Measurements from ENCODE around the gene CFAP74. TPM values are rescaled to one million over a fixed set of nuclear protein-coding genes. Genes with fewer than 3 reads are reported as not detected.

Gene CFAP74
- polyA plus RNA-seq, 1 donor from 2014 or later: 0.22 TPM

DNA sequence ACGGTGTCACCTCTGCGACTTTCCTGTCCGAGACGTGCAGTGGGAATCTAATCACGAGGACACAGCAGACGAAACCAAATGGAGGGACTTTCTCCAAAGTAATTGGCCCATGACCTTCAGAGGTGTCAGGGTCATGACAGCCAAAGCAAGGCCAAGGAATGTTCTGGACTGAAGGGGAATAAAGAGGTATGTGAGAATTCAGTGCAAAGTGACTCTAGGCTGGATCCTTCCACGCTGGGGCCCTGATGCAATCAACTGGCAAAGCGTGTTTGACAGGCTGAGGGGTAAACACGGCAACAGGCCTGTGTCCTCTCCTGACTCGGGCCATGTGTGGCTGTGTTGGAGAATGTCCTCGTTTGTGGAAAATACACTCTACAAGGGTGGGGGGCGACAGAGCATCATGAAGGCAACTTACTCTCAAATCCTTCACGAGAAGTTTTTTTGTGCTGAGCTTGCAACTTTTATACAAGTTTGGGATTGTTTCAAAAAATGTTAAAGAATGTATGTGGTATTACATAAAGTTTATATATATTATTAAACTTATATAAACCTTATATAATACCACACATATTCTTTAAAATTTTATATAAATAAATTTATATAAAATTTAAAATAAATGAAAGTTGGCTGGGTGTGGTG is 1.7 kb downstream of the CFAP74 start:
- Histone ChIP-seq H4K20me1 (ENCODE audit: insufficient read depth) (no peaks in the 10 kb centered on the region), H3K4me2 (ENCODE audit: low read length) (no peak overlapping the region), H3K27ac (ENCODE audit: low read length) (no peak overlapping the region), H3K79me2 (replicated peaks; ENCODE audit: insufficient read depth, low read length) (no peaks in the 10 kb centered on the region), H3K9me3 (ENCODE audit: low read length) (no peaks in the 10 kb centered on the region), H2AFZ (ENCODE audit: low read depth, low read length) (no peak overlapping the region), H3F3A (ENCODE audit: insufficient read depth, low read length, poor library complexity, severe bottlenecking) (no peaks in the 10 kb centered on the region), H3K9ac (ENCODE audit: low read length) (no peak overlapping the region), H3K4me3 (ENCODE audit: low read length) (no peak overlapping the region), H3K9me2 (ENCODE audit: insufficient read depth, low read length) (no peaks in the 10 kb centered on the region), H3K36me3 (ENCODE audit: insufficient read depth, low read length) (no peaks in the 10 kb centered on the region), H3K27me3 (ENCODE audit: insufficient read depth, low read depth, low read length) (no peaks in the 10 kb centered on the region)
- TF ChIP-seq EZH2 (IDR thresholded peaks at IDR 0.05; ENCODE audit: borderline replicate concordance, insufficient read depth, low read length, poor library complexity, severe bottlenecking): no peak
- TF ChIP-seq, protein P1, sequence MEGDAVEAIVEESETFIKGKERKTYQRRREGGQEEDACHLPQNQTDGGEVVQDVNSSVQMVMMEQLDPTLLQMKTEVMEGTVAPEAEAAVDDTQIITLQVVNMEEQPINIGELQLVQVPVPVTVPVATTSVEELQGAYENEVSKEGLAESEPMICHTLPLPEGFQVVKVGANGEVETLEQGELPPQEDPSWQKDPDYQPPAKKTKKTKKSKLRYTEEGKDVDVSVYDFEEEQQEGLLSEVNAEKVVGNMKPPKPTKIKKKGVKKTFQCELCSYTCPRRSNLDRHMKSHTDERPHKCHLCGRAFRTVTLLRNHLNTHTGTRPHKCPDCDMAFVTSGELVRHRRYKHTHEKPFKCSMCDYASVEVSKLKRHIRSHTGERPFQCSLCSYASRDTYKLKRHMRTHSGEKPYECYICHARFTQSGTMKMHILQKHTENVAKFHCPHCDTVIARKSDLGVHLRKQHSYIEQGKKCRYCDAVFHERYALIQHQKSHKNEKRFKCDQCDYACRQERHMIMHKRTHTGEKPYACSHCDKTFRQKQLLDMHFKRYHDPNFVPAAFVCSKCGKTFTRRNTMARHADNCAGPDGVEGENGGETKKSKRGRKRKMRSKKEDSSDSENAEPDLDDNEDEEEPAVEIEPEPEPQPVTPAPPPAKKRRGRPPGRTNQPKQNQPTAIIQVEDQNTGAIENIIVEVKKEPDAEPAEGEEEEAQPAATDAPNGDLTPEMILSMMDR (IDR thresholded peaks at IDR 0.05; ENCODE audit: poor library complexity, severe bottlenecking): no peak
- no peak for TF ChIP-seq POLR2AphosphoS5 (IDR thresholded peaks at IDR 0.05)
- no peak for TF ChIP-seq EP300 (conservative IDR thresholded peaks at IDR 0.05; ENCODE audit: poor library complexity, severe bottlenecking)
- TF ChIP-seq TAF1 (IDR thresholded peaks at IDR 0.05; ENCODE audit: low read depth): no peak
- TF ChIP-seq, protein P2, sequence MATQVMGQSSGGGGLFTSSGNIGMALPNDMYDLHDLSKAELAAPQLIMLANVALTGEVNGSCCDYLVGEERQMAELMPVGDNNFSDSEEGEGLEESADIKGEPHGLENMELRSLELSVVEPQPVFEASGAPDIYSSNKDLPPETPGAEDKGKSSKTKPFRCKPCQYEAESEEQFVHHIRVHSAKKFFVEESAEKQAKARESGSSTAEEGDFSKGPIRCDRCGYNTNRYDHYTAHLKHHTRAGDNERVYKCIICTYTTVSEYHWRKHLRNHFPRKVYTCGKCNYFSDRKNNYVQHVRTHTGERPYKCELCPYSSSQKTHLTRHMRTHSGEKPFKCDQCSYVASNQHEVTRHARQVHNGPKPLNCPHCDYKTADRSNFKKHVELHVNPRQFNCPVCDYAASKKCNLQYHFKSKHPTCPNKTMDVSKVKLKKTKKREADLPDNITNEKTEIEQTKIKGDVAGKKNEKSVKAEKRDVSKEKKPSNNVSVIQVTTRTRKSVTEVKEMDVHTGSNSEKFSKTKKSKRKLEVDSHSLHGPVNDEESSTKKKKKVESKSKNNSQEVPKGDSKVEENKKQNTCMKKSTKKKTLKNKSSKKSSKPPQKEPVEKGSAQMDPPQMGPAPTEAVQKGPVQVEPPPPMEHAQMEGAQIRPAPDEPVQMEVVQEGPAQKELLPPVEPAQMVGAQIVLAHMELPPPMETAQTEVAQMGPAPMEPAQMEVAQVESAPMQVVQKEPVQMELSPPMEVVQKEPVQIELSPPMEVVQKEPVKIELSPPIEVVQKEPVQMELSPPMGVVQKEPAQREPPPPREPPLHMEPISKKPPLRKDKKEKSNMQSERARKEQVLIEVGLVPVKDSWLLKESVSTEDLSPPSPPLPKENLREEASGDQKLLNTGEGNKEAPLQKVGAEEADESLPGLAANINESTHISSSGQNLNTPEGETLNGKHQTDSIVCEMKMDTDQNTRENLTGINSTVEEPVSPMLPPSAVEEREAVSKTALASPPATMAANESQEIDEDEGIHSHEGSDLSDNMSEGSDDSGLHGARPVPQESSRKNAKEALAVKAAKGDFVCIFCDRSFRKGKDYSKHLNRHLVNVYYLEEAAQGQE (IDR thresholded peaks at IDR 0.05; ENCODE audit: borderline replicate concordance): no peak
- no peak for TF ChIP-seq RAD21 (conservative IDR thresholded peaks at IDR 0.05)
- no peak for TF ChIP-seq MXI1 (conservative IDR thresholded peaks at IDR 0.05; ENCODE audit: poor library complexity, severe bottlenecking)
- no peak for TF ChIP-seq SMC3 (conservative IDR thresholded peaks at IDR 0.05; ENCODE audit: poor library complexity)

DNA sequence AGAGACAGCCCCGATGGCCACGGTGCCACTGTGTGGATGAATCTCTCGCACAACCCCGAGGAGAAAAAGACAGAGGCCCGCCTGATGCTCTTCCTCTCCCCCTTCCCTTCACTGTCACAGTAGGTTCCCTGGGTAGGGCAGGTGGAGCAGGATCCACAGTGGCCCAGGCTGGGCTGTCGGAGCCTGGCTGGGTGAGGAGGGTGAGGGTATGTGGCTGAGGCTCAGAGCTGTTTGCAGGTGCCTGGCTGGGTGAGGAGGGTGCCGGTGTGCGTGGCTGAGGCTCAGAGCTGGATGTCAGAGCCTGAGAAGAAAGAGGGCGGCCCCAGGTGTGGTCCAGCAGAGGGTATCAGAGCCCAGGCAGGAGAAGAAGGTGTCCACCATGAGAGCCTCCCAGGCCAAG is 2.7 kb downstream of the CFAP74 start:
- H3K36me3 ChIP-seq (ENCODE audit: insufficient read depth, low read length): no peaks in the 10 kb centered on the region

More for the DNA sequence above, 2.7 kb downstream of the CFAP74 start:
- Histone ChIP-seq H3K4me2 (ENCODE audit: low read length) (no peak overlapping the region), H3K27ac (ENCODE audit: low read length) (no peak overlapping the region), H3K79me2 (replicated peaks; ENCODE audit: insufficient read depth, low read length) (no peaks in the 10 kb centered on the region), H3K9ac (ENCODE audit: low read length) (no peak overlapping the region), H2AFZ (ENCODE audit: low read depth, low read length) (no peak overlapping the region), H3F3A (ENCODE audit: insufficient read depth, low read length, poor library complexity, severe bottlenecking) (no peaks in the 10 kb centered on the region), H3K27me3 (ENCODE audit: insufficient read depth, low read depth, low read length) (no peaks in the 10 kb centered on the region), H3K9me2 (ENCODE audit: insufficient read depth, low read length) (no peaks in the 10 kb centered on the region), H3K4me3 (ENCODE audit: low read length) (no peak overlapping the region), H3K9me3 (ENCODE audit: low read length) (no peaks in the 10 kb centered on the region), H4K20me1 (ENCODE audit: insufficient read depth) (no peaks in the 10 kb centered on the region)
- no peak for TF ChIP-seq POLR2AphosphoS5 (IDR thresholded peaks at IDR 0.05)
- TF ChIP-seq, protein P2 (IDR thresholded peaks at IDR 0.05; ENCODE audit: borderline replicate concordance): no peak
- TF ChIP-seq, protein P1 (IDR thresholded peaks at IDR 0.05; ENCODE audit: poor library complexity, severe bottlenecking): no peak
- no peak for TF ChIP-seq SMC3 (conservative IDR thresholded peaks at IDR 0.05; ENCODE audit: poor library complexity)
- TF ChIP-seq EZH2 (IDR thresholded peaks at IDR 0.05; ENCODE audit: borderline replicate concordance, insufficient read depth, low read length, poor library complexity, severe bottlenecking): no peak
- no peak for TF ChIP-seq TAF1 (IDR thresholded peaks at IDR 0.05; ENCODE audit: low read depth)
- no peak for TF ChIP-seq EP300 (conservative IDR thresholded peaks at IDR 0.05; ENCODE audit: poor library complexity, severe bottlenecking)
- no peak for TF ChIP-seq MXI1 (conservative IDR thresholded peaks at IDR 0.05; ENCODE audit: poor library complexity, severe bottlenecking)
- TF ChIP-seq RAD21 (conservative IDR thresholded peaks at IDR 0.05): no peak

Data from neural cell (in vitro differentiated cells).